ENCODE results near the gene ADGRL3.

DNA sequence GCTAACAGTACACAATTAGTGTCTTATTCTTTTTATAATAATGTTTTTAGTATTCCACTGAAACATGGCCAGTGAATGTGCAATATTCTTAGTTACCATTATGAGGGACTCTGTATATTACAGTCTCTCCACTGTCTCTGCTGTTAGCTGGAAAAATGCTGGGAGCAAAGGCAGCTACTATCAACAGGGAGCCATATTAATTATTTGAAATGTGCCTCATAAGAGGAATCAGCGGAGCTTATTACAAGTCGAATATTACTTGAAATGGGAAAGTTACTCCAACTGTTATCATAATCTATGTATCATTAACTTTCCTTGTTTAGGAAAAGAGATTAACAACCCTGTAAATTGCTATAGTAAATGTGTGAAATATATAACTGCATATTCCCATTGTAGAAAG lies 612.0 kb downstream of the ADGRL3 start:
- TF ChIP-seq, protein P1, sequence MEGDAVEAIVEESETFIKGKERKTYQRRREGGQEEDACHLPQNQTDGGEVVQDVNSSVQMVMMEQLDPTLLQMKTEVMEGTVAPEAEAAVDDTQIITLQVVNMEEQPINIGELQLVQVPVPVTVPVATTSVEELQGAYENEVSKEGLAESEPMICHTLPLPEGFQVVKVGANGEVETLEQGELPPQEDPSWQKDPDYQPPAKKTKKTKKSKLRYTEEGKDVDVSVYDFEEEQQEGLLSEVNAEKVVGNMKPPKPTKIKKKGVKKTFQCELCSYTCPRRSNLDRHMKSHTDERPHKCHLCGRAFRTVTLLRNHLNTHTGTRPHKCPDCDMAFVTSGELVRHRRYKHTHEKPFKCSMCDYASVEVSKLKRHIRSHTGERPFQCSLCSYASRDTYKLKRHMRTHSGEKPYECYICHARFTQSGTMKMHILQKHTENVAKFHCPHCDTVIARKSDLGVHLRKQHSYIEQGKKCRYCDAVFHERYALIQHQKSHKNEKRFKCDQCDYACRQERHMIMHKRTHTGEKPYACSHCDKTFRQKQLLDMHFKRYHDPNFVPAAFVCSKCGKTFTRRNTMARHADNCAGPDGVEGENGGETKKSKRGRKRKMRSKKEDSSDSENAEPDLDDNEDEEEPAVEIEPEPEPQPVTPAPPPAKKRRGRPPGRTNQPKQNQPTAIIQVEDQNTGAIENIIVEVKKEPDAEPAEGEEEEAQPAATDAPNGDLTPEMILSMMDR (IDR thresholded peaks at IDR 0.05), result no peak
- no peak for TF ChIP-seq POLR2A (IDR thresholded peaks at IDR 0.05)
